T47D (cell line): ENCODE measurements around the gene LPIN1.
A peak's percentile ranks its signal among the peaks of the same experiment; 100 is the strongest.

Experiments
- DNase-seq, 2 experiments: peaks; one replicate each; pipeline versions ENCODE4 v3.0.0 to v3.0.0-alpha.2; 2011 to 2012; ENCODE audit warnings: low read depth in 1 of 2, low spot score in 1 of 2
- JUND ChIP-seq: IDR thresholded peaks from 2 replicates; pipeline ENCODE4 v1.6.1; 2012; ENCODE audit warnings: low read depth
- in situ Hi-C: cut with HindIII; loops from 2 replicates; pipeline ENCODE4 v1.10.0; 2016; ENCODE audit warnings: low sequenced_read_pairs, low pct_unique_long_range_greater_than_20kb

The LPIN1 gene

GRCh38 chr2:11796190-11797171, 50.0 kb downstream of the LPIN1 start:
- DNase-seq = no peak
- in situ Hi-C loops = no loop called here
- TF ChIP-seq JUND = no peak

DNA sequence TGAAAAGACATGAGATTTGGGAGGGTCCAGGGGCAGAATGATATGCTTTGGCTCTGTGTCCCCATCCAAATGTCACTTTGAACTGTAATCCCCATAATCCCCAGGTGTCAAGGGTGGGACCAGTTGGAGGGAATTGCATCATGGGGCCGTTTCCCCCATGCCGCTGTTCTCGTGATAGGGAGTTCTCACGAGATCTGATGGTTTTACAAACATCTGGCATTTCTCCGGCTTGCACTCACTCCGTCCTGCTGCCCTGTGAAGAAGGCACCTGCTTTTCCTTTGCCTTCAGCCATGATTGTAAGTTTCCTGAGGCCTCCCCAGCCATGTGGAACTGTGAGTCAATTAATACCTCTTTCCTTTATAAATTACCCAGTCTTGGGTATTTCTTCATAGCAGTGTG, 51.4 kb downstream of the LPIN1 start:
- DNase-seq = no peak
- in situ Hi-C loops = no loop called here
- no peak for TF ChIP-seq JUND

GRCh38 chr2:11798701-11799435, 52.4 kb downstream of the LPIN1 start:
- no peak for DNase-seq
- in situ Hi-C loops = no loop called here
- TF ChIP-seq JUND = no peak

GRCh38 chr2:11799826-11800225, 53.4 kb downstream of the LPIN1 start:
- in situ Hi-C loops = no loop called here
- TF ChIP-seq JUND = no peak
- no peak for DNase-seq

GRCh38 chr2:11802782-11803191, 56.4 kb downstream of the LPIN1 start:
- no peak for TF ChIP-seq JUND
- in situ Hi-C loops = no loop called here
- DNase-seq = no peak

GRCh38 chr2:11805024-11805423, 58.6 kb downstream of the LPIN1 start:
- TF ChIP-seq JUND = no peak
- no peak for DNase-seq
- in situ Hi-C loops = no loop called here

- TF ChIP-seq JUND = no peak
- no peak for DNase-seq
- in situ Hi-C loops = no loop called here
Measured at GRCh38 chr2:11805920-11806319, 59.5 kb downstream of the LPIN1 start.

DNA sequence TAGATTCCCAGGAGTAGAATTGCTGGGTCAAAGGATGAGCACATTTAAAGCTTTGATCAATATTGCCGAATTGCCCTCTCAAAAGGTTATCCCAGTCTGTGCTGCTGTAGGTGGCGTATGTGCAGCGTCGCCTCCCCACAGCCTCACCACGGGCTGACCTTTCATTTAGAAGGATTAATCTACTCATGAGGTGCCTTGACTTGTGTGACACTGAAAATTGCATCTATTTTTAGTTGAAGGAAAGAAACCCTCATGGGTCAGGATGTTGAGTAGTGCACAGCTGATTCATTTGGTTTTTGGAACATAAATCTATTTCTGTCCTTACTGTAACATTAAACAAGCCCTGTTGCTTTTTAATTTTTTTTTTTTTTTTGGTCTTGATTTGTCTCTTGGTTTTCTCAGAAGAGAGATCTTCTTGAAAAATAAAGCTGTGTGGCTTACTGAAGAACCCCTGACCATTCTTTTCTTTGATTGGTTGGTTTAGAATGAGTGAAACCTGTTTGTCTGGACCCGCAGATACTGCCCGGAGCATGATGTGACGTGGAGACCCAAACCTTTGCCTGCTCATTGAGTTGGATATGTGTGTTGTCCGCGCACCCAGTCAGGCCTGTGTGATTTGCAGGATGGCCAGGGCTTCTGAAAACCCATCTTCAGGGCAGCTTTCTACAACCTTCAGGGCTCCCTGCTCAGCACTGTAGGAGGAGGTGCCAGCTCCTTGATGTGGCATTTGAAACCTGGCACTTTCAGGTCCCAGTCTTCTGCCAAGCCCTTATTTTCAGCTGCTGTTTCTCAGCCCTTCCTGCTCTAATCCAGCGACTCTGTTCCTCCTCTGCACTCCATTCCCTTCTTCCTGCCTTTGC, 61.0 kb downstream of the LPIN1 start:
- no peak for TF ChIP-seq JUND
- DNase-seq = peak in 1 of 2 experiments; percentile 45
- in situ Hi-C loops = no loop called here

GRCh38 chr2:11808016-11808400, 61.6 kb downstream of the LPIN1 start:
- TF ChIP-seq JUND = no peak
- in situ Hi-C loops = no loop called here

GRCh38 chr2:11809586-11810236, 63.3 kb downstream of the LPIN1 start:
- DNase-seq = no peak
- TF ChIP-seq JUND = no peak
- in situ Hi-C loops = no loop called here

More at GRCh38 chr2:11808016-11808400, 61.6 kb downstream of the LPIN1 start:
- no peak for DNase-seq

DNA sequence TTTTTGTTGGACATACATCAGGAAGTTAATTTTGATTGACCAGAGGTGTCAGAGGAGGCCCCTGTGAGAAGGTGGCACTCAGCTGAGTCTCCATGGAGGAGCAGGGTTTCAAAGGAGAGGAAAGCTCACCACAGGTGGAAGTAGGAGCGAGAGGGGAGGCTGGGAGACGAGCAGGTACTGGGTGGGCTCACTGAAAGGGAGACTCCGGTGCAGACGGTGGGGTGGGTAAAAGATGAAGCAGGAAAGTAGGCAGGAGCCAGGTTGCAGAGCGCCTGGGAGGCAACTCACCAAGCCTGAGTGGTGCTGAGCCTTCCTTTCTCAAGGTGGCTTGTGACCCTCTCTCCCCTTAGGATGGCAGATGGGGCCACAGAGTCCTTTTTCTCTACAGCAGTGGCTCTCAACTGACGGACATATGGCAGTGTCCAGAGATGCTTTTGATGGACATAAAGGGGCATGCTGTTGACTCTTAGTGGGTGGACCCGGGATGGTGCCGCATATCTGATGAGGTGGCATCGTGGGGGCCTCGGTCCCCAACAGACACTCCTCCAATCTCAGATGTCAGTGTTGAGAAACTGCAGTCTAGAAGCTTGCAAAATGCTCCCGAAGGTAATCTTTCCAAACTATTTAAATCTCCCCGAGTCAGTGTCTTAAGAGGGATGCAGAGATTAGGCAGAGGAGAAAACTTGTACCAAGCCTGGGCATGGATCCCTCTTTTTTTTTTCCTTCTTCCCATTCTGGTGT, 64.0 kb downstream of the LPIN1 start:
- in situ Hi-C loops = no loop called here
- no peak for TF ChIP-seq JUND
- no peak for DNase-seq
